ENCODE results near the gene TGFBR3L.
"Not testable (repeated sequence)": the region's sequence is repeated elsewhere in the genome, so short reads cannot be mapped to it uniquely, and the experiment has no call there.

TGFBR3L gene

DNA sequence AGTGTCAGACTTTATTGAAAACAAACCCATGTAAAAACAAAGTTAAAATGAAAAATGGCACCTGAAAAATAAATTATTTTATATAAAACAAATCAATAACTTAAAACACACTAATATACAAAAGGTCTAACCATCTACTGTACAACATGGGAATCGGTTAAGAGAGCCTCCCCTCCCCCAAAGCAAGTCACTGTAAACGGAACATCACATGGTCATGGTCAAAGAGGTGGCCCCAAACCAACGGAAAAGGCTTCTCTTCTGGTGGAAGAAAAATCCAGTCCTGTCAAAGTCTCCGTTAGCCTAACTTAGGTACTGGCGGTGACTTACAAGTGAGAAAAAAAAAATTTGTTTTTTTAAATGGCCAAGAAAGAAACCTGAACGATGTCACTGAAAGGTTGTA lies 44.6 kb downstream of the TGFBR3L start:
- Histone ChIP-seq H3K36me3 (ENCODE audit: control insufficient read depth in 2 of 2, insufficient read depth in 1 of 2, low read length in 2 of 2) (peaks cover 10 to 60% of the 10 kb centered on the region in 2 experiments), H3K4me1 (ENCODE audit: control insufficient read depth, insufficient read depth, low read length) (no peaks in the 10 kb centered on the region), H3K9me3 (ENCODE audit: control insufficient read depth, insufficient read depth, low read depth, low read length) (no peaks in the 10 kb centered on the region), H3K4me3 (ENCODE audit: low read depth, low read length) (no peak overlapping the region), H3K27ac (ENCODE audit: extremely low read depth, low read depth, low read length) (no peak overlapping the region)
- POLR2A ChIA-PET = interaction anchor here (0.6 to 1.4 kb wide), 3 partner anchors 13 to 252 kb away, joined by 3 to 5 read pairs (median 3); no protein-coding TSS in a partner anchor
- TF ChIP-seq ZNF707 (tag by site-specific recombination; IDR thresholded peaks at IDR 0.05) (no peak), ZSCAN23 (tag by site-specific recombination; IDR thresholded peaks at IDR 0.05) (no peak), ZNF148 (tag by site-specific recombination; IDR thresholded peaks at IDR 0.05; ENCODE audit: borderline replicate concordance) (no peak), ZNF280C (tag by site-specific recombination; IDR thresholded peaks at IDR 0.05) (no peak), GLIS2 (tag by site-specific recombination; IDR thresholded peaks at IDR 0.05) (no peak), GLI4 (tag by site-specific recombination; IDR thresholded peaks at IDR 0.05) (no peak), ZNF426 (tag by site-specific recombination; IDR thresholded peaks at IDR 0.05) (no peak), ZBTB17 (tag by site-specific recombination; IDR thresholded peaks at IDR 0.05) (no peak), ZNF561 (tag by site-specific recombination; IDR thresholded peaks at IDR 0.05; ENCODE audit: borderline replicate concordance) (no peak), ZNF548 (tag by site-specific recombination; IDR thresholded peaks at IDR 0.05) (no peak), REPIN1 (tag by site-specific recombination; IDR thresholded peaks at IDR 0.05; ENCODE audit: low read depth) (no peak), ZNF571 (tag by site-specific recombination; IDR thresholded peaks at IDR 0.05) (no peak), ZNF837 (tag by site-specific recombination; IDR thresholded peaks at IDR 0.05) (no peak), KLF10 (tag by site-specific recombination; IDR thresholded peaks at IDR 0.05) (no peak), OSR2 (tag by site-specific recombination; IDR thresholded peaks at IDR 0.05) (no peak), ZNF660 (tag by site-specific recombination; IDR thresholded peaks at IDR 0.05) (no peak)
- TF ChIP-seq, protein P1, sequence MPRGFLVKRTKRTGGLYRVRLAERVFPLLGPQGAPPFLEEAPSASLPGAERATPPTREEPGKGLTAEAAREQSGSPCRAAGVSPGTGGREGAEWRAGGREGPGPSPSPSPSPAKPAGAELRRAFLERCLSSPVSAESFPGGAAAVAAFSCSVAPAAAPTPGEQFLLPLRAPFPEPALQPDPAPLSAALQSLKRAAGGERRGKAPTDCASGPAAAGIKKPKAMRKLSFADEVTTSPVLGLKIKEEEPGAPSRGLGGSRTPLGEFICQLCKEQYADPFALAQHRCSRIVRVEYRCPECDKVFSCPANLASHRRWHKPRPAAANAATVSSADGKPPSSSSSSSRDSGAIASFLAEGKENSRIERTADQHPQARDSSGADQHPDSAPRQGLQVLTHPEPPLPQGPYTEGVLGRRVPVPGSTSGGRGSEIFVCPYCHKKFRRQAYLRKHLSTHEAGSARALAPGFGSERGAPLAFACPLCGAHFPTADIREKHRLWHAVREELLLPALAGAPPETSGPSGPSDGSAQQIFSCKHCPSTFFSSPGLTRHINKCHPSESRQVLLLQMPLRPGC (tag by site-specific recombination; IDR thresholded peaks at IDR 0.05) = no peak
- TF ChIP-seq, protein P2, sequence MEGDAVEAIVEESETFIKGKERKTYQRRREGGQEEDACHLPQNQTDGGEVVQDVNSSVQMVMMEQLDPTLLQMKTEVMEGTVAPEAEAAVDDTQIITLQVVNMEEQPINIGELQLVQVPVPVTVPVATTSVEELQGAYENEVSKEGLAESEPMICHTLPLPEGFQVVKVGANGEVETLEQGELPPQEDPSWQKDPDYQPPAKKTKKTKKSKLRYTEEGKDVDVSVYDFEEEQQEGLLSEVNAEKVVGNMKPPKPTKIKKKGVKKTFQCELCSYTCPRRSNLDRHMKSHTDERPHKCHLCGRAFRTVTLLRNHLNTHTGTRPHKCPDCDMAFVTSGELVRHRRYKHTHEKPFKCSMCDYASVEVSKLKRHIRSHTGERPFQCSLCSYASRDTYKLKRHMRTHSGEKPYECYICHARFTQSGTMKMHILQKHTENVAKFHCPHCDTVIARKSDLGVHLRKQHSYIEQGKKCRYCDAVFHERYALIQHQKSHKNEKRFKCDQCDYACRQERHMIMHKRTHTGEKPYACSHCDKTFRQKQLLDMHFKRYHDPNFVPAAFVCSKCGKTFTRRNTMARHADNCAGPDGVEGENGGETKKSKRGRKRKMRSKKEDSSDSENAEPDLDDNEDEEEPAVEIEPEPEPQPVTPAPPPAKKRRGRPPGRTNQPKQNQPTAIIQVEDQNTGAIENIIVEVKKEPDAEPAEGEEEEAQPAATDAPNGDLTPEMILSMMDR (tag by site-specific recombination; IDR thresholded peaks at IDR 0.05) = no peak
- CTCF ChIA-PET = interaction anchor here (1.3 to 3.1 kb wide), 2 partner anchors 11 to 15 kb away, joined by 8 to 11 read pairs; partner anchors contain the start of gene TIMM44

DNA sequence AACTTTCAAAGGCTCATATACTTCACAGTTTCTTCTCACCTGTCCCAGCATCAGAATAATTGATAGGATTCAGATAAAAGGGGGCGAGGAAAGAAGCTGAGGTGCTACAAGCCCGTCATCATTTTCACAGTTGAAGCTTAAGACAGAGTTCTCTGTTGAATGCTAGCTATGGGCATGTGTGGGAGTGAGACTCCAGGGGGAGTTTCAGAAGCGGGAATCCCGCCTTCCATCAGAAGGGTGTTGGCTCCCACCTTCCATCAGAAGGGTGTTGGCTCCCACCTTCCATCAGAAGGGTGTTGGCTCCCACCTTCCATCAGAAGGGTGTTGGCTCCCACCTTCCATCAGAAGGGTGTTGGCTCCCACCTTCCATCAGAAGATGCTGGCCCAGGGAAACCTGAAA lies 46.5 kb downstream of the TGFBR3L start:
- H3K27ac ChIP-seq (ENCODE audit: extremely low read depth, low read depth, low read length); H3K9me3 ChIP-seq (ENCODE audit: control insufficient read depth, insufficient read depth, low read depth, low read length); H3K4me3 ChIP-seq (ENCODE audit: low read depth, low read length); H3K4me1 ChIP-seq (ENCODE audit: control insufficient read depth, insufficient read depth, low read length): not testable (repeated sequence)
- ChIA-PET CTCF (interaction anchor here (0.6 to 1.8 kb wide), 3 partner anchors 17 to 265 kb away, joined by 3 to 10 read pairs (median 3); partner anchors contain the start of gene TIMM44), POLR2A (interaction anchor here (0.6 to 1.7 kb wide), 2 partner anchors 17 to 31 kb away, joined by 7 to 10 read pairs; partner anchors contain the start of gene TIMM44)
- H3K36me3 ChIP-seq (ENCODE audit: control insufficient read depth in 2 of 2, insufficient read depth in 1 of 2, low read length in 2 of 2) = peaks cover 25 to 79% of the 10 kb centered on the region in 2 experiments
- TF ChIP-seq KLF1 (tag by site-specific recombination; IDR thresholded peaks at IDR 0.05) = peak; percentile 64
